Occipital lobe (tissue), 2 donors: Measurements from ENCODE around the gene PLCG2. TPM values are rescaled to one million over a fixed set of nuclear protein-coding genes. Genes with fewer than 3 reads are reported as not detected.

ENCODE experiments used
- DNase-seq: peaks from one replicate; lab custom pipeline; 2025; lab: John Stamatoyannopoulos, UW
- total RNA-seq: library from RNA; depleted of rRNA; stranded (reverse); fragments of >200 nt; gene quantifications from one replicate; pipeline ENCODE4 v1.2.3, GENCODE V29; 2014

The PLCG2 gene
- total RNA-seq, 1 donor from 2014 or later = 1.6 TPM

DNA sequence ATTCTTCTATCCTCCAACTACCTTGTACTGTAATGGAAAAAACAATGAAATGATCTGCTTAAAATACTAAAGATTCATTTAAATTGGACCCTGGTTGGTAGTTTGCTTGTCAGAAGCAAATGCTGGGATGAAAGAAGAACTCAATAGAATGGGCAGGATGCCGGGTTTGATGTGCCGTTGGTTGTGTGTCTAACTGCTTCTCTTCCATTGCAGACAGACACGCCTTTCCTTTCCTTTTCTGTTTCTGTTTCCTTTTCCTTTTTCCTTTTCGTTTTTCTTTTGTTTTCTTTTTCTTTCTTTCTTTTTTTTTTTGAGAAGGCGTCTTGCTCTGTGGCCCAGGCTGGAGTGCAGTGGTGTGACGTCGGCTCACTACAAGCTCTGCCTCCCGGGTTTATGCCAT lies 64.6 kb downstream of the PLCG2 start:
- DNase-seq = no peak

DNA sequence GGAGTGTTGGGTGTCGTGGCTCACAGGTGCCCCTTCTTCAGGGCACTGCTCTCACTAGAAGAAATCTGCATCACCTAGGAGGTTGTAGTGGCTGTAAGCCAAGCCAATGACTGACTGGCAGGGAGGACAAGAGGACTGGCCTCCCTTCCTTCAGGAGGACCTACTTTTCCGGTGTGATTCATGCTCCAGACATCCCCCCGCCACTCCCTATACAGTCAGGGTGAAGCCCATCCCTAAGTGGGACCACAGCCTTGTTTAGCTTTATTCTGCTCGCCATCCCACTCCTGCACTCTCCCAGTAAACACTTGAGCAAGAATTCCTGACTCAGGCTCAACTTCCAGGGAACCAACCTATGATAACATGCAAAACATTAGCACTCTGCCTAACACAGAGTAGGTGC lies 67.0 kb downstream of the PLCG2 start:
- DNase-seq = no peak

DNA sequence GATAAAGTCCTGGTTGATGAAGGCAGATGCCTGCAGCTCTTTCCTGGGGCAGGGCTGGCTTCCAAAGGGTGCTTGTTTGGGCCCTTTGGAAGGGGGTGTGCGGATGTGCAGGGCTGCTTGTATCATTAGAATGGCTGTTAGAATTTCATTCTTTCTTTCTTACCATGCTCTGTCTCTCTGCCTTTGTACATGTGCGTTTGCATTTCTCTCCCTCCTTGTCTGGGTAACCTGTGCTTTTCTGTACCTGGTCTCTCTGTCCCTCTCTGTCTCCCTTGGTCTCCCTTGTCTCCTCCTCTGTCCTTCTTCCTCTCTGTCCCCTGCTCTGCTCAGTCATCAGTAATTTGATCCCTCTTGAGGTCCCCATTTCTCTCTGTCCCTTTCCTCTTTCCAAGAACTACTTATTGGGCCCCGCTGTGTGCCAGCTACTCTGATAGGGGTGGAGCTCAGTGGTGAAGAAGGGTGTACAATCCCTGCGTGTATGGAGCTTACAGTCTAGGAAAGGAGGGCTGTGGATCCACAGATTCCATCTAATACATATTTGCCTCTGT lies 69.3 kb downstream of the PLCG2 start:
- no peak for DNase-seq

DNA sequence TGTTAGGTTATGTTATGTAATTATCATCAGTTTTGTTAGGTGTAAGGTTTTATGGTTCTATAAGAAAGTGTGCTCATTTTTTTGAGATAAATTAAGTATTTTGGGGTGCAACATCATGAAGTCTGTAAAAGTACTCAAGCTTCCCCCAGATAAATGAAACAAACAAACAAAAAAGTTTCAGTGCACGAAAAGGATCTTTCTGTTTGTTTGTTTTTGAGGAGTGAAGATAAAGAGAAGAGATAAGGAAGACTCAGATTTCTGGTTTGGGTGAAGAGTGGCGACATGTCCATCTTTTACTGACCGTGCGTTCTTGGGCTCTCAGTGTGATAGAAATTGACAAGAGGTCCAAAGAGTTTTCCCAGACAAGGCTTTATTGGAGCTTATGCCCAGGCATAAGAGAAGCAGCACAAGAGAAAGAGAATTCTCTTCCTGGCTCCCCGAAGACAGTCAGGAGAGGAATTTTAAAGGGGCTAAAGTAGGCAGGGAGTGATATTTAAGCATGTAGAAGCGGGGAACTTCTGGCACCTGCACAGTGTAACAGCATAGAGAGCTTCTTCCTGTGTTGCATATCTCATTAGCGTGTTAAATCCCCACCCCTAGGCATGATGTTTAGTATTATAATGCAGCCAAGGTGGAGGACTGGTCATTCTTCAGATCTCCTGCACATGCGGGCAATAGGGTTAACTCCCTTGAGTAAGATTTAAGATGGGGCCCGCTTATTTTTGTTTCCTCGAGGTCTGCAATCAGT lies 71.3 kb downstream of the PLCG2 start:
- DNase-seq = no peak

DNA sequence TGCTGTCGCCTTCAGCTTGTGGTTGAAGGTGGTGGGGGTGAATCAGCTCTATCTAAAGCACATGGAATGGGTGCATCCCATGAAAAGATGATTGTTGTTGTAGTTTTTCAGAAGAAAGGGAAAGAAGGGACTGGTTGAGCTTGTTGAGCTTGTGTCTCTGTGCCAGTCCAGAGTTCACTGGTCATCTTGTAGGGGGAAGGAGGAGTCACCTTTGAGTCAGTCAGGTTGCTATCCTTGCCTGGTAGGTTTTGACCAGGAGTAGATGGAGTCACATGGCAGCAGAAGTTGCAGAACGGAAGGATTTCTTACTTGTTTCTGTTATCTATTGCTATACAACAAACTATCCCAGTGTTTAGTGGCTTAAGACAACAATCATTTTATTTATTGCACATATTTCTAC lies 73.3 kb downstream of the PLCG2 start:
- DNase-seq = no peak

DNA sequence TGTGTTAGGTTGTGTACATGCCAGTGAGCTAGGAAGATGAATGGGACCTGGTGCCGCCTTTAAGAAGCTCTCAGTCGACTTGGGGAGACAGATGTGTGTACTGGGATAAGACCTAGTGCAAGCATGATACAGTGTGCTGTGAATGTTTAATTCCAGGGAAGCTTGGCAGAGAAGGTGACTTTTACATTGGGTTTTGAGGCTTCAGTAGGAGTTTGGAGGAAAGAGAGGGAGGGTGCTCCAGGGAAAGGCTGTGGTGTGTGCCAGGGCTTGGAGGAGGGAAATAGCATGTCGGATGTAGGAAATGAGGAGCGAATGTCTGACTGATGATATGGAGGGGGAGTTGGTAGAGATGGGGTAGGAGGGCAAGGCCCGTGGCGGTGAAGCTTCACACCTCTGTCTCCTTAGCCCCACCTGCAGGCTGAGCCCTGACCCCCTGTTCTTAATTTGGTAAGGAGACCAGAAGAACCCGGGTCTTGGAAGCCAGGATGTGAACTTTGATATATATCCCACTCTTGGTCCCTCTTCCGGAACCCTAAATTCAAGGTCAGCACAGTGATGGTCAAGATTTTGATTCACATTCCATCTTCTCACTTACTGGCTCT lies 76.6 kb downstream of the PLCG2 start:
- no peak for DNase-seq

DNA sequence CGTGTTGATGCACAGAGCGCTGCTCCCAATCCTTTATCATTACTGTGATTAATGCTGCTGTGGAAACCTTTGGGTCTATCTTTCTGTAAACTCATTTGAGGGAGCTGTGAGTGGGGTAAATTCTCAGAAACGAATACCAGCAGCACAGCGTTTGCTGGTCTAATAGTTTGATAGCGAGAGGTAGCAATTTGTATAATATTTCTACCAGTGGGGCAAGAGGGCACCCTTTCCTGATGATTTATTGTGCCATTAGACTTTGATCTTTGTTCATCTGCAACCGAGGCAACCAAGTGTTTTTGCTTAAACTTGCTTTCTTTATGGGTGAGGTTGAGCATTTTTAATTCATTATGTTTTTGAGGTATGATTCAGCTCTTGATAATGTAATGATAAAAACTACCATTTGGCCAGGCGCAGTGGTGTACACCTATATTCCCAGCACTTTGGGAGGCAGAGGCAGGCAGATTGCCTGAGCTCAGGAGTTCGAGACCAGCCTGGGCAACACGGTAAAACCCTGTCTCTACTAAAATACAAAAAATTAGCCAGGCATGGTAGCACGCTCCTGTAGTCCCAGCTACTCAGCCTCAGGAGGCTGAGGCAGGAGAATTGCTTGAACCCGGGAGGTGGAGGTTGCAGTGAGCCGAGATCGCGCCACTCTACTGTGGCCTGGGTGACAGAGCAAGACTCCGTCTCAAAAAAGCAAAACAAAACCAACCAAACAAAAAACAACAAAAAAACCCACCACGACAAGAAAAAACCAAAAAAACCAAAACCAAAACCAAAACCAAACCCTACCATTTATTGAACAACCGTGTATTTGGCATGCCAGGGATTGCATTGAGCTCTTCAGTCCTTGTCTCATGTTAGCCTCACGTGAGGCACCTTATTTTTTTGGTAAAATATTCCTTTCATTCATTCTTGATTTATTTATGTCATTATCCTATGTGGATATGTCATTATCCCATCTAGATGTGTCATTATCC lies 81.5 kb downstream of the PLCG2 start:
- no peak for DNase-seq

DNA sequence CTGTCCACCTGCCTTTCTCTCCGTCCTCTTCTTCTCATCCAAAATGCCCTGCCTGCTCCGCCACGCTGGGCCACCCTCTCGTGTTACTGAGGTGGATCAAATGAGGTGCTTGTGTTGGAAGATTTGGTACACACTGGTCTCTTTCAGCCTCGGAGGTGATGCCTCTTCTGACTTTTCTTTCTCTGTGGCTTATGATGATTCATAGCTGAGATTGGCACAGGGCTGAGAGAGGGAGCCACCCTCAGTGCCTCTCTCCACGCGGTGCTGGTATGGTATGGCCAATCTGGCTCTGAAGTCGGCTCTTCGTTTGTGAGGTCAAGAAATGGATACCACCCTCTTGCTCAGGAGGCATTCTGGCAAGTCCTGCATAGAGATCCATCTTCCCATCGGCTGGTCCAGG lies 82.4 kb downstream of the PLCG2 start:
- no peak for DNase-seq

DNA sequence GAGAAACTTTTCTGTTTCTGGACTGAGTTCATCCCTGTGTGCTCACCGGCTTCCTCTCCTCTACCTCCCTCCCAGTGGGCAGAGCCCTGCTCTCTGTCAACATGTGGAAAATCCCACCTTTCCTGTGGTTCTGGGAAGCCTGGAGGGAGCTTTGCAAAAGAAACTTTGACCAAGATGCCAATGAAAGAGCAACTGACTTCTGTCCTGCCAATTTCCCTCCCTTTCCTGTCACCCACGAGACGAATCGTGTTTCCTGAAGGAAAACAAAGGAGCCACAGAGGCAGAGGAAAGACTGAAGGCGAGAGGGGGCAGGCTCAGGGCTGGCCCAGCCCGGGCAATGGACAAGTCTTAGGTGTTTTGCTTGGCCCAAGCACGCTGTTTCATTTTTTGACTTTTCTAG lies 82.8 kb downstream of the PLCG2 start:
- no peak for DNase-seq

DNA sequence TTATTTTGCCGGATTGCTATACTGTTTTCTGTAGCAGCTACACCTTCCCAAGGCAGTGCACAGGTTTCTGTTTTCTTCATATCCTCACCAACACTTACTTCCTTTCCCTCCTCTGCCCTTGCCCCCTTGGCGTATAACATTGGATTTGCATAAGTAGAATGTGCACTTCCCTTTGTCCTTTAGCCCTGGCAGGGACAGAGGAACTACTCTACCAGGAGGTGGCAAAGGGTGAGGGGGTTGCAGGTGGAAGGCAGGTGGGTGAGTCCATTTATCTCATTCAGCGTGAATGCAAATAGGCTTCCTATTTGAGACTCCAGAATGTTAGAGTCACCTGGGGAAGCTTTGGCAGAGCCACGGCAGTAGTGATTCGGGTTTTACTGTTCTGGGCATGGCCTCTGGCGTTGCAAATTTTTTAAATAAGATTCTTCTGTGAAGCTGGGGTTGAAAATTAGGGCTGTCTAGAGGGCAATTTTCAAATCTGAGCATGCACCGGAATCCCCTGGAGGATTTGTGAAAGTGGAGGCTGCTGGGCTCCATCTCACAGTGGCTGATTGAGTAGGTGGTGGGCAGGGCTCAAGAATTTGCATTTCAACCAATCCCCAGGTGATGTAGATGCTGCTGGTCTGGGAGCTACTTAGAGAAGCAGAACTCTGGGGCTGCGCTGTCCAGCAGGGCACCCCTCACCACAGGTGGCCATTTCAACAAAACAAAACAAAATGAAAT lies 84.7 kb downstream of the PLCG2 start:
- no peak for DNase-seq

DNA sequence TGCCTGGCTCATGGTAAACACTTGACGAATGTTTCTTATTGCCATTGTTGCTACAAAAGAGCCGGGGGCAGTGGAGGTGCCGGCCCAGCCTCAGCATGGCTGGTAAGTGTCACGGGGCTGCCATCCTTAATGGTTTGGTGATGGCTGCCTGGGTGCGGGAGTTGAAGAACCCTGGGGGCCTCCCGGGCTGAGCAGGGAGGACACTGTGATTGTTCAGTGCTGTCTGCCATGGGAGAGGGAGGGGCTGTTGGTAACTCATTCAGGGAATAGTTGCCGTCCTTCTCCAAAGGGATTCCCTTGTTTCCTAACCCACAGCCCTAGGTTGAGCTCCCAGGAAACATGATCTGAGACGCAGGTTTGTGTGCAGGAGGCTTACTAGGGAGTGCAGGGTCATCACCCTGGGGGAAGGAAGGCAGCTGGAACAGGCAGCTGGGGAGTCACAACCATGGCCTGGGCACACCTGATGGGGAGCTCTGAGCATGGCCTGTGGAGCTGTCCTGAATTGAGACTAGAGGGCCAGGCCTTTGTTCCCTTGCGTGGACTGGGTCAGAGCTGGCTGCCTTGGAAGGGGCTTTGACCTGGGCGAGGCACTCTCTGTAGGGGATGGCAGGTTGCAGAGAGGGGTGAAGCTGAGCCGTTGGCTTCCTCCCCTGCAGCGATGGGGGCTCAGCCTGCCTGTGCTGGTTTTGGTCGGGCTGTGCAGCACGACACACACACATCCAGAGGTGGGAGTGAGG lies 85.7 kb downstream of the PLCG2 start:
- DNase-seq = no peak

DNA sequence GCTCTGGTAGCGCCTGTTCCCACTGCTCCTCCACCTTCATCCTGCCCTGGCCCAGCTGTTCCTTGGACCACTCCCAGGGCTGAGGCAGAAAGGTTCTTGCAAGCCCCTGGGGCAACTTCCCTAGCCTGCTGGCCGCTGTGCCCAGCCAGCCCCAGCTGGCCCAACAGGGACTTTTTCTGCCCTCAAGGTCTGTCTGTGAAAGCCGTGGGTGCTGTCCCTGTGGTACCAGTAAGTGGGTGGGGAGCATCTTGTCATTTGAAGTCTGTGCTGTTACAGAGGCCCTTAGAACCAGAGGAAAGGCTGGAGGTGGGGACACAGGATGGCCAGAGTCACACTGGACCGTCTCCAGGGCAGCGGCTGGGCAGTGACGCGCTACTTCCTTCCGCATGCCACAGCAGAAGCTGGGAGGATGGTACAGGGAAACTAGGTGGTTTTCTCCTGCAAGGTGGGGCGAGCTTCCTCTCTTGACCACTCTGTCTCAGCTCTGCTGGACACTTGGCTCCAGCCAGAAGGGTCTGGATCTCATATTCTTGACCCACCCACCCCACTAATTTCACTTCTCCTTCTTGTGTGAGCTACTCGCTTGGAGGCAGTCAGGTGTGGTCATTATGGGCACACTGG lies 87.8 kb downstream of the PLCG2 start:
- no peak for DNase-seq

DNA sequence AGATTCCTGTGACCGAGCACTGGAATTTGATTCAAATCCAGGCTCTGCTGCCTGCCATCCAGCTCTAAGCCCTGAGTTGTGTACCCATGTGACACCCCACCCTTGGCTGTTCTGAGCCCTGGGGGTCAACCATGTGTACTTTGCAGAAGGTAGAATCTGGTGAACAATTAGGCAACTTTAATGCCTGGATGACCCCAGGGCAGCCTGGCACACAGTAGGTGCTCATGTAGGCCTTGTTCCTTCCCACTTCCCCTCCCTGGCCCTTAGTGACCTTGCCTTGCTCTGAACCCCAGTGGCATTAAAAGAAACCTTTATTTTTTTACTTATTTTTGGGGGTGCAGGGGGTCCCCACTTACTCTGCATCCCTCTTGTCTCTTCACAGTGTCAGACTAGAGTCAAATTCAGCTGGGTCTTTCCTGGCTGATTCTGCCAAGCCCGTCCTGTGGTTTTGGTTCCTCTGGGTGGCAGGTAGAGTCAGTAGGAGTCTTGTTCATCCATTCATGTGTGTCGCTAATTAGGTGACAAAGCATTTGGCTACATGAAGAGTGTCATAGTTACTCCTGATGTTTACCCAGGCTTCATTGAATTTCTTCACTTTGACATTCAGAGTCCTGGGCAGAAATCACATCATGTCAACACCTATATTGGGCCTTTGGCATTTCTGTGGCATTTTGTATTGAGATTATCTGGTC lies 89.1 kb downstream of the PLCG2 start:
- DNase-seq = no peak

DNA sequence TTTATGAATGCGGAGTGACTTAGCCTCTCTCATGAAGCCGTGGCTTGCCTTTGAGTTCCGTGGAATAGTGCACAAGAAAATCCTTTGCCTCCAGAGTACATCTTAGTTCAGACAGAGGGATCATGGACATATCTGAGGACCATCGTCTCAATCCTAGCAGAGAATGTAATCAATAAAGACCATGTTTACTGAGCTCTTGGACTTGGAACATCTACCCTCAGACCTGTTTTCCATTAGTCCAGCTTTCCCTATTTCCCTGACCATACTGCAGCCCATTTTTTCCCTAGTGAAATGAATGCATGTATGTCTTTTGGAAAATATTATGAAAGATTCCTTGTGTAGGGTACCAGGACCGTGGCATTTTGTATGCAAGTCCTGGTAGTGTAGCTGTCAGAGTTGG lies 90.2 kb downstream of the PLCG2 start:
- no peak for DNase-seq

DNA sequence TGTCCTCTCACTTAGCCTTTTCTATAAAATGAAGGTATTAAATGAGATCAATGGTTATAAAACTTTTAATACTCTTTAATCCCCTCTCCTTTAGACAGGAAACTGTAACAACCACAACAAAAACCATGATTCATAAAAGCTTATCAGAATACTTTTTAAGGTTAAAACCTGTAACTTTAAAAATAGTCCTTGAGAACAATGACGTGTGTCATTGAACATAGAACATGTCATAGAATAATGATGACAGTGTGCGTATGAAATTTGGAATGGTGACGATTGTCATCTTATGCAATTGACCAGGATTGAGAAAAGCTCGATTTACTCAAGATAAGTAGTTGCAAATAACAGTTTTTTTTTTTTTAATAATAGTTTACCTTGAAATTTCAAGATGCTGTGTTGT lies 94.1 kb downstream of the PLCG2 start:
- DNase-seq = no peak

DNA sequence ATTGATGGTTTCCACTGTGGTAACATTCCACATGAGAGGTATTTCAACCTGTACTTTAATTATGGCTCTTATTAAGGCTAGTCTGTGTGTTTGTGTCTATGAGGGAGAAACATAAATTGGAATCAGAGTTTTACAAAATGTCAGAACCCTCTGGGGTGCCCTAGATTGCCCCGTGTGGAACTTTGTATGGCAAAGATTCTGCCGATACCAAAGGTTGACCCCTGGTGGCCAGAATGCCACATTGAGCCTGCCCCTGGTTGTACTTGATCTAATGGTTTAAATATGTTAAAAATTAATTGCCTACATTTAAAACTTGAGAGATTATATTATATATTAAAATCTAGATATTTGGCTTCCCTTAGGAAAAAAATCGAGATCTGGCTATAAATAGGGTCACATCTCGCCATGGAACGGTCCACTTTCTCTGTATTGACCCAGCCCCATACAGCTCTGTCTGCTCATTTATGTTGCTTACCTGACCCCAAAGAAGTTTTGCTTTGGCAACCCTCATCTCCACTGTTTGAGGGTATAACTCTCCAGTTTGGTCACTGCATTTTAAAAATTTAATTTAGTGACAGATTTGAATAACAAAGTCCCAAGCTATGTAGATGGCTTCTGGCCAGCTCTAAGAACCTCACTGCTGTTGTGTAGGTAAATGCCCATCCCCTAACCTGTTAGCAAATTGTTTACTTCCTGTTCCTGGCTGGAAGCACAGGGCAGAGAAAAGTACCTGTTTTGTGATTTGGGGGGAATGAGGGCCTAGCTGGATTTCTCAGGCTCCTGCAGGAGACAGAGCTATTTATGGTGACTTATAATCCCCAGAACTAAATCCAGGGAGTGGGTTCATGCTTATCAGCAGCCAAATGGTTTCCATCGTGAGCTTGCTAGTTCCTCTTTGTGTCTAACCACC lies 95.0 kb downstream of the PLCG2 start:
- DNase-seq = no peak

DNA sequence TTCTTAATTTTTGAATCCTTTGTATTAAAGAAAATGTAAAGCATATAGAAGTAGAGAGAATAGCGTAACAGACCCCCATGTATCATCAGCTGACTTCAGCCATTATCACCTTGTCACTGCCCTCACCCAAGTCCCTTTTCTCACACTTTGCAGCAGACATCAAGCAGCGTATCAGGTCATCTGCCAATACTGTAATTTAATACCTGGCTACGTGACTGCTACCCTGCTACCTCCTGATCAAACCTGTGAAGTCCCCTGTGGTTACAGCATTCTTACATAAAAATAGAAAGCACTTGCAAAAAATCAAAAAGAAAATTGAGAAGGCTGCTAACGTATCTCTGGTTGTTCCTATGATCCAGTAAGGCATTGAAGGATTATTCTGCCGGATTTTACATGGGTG lies 96.4 kb downstream of the PLCG2 start:
- no peak for DNase-seq

DNA sequence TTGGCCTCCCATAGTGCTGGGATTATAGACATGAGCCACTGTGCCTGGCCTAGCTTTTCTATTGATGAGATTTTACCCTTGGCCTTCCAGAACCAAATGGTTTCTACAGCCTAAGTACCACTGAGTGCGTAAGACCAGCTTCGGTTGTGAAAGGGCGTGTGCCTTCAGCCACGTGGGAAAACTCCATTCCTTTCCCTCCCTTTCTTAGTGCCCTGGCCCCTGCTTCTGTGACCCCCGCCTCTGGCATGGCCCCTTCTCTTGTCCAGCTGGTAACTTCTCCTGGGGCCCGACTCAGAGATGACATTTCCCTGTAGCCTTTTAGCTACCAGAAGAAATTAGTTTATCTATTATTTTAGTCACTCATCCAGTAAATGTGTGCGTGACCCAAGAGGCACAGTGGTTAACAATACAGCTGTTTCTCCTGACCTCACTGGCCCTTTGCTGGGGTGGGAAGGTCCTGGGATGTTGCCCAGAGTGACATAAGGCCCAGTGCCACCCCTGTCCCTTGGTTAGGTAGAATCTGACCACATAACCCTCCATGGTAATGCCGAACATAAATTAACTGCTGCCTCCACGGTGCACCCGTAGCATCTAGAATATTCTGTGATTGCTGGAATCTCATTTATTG lies 97.3 kb downstream of the PLCG2 start:
- no peak for DNase-seq
